ENCODE data around the gene PNMA8B.

PNMA8B gene

DNA sequence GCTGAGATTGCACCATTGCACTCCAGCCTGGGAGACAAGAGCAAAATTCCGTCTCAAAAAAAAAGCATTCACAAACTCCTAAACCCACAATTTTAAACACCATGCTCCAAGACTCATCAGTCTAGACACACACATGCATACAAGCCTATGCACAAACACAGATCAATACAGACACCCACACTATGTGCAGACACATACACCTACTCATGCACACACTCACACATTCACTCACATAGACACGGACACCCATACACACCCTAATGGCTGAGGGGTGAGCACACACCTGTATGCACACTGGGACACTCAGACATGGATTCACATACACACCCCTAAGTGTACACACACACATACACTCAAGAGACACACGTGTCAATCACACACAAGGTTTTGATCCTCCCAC lies 9.3 kb downstream of the PNMA8B start:
- DNase-seq: no peak

DNA sequence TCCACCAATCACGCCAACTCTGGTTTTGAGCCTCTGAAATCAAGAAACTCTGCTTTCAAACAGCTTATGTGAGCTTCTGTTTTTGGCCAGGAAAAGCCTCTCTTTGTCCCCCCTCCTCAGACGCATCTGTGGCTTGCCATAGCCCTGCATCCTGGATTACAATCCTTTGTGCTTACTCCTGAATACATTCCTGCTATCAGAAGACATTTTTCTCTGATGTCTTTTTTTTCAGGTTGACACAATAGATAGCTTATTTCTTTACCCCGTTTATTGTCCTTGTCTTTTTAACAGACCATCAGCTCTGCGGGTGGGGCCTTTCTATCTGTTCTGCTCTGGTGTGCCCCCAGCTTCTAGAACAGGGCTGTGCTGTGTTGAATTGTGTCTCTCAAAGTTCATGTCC lies 11.0 kb downstream of the PNMA8B start:
- DNase-seq: no peak

DNA sequence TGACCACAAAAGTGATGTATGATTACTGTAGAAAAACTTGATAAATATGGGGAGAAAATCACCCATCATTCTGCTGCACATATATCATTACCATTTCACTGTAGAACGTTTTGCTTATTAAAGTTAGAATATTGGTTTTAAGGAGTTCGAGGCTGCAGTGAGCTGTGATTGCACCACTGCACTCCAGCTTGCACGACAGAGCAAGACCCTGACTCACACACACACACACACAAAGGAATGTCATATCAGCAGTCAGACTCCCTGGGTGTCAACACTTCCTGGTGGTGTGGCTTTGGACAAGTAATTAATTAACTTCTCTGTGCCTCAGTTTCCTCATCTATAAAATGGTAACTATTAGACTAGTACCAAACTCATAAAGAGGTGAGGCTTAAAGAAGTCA lies 13.0 kb downstream of the PNMA8B start:
- DNase-seq: no peak

DNA sequence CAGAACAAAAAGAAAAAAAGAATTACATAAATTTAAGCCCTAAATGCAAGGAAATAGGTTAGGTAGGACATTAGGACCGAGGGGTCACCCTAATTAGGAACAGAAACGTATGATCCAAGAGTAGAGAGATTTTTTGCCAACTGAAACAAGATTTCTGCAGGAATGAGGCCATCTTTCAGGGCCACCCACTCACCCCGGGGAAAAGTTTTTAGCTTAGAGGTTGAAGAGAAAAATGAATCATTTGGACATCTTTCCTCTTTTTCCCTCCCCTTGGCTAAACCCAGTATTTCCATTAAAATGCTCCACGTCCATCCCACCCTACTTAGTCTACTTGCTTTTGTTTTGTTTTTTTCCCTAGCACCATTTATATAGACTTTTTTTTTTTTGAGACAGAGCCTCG lies 13.7 kb downstream of the PNMA8B start:
- no peak for DNase-seq

DNA sequence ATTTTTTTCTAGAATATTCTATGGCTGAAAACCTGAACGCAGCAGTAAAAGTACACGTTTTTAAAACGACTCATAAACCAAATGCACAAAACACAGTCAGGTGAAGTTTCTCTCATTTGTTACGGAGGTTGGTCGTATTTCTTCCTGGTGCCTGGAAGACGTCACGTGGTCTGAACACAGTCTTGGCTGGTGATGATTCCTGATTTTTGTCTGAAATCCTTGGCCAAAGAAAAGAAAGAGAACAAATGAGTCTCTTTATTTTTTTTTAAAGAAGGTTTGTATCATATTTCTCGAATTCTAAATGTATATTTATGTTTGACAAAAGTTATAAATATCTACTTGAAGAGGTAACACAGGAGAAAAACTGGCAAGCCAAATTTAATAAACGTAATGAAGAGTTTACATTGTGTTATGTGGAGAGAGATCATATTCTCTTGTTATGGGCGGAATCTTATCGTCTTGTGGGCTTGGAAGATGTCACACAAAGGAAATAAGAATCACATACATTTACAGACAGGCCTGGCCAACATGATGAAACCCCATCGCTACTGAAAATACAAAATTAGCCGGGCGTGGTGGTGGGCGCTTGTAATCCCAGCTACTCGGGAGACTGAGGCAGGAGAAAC lies 14.3 kb downstream of the PNMA8B start:
- no peak for DNase-seq

DNA sequence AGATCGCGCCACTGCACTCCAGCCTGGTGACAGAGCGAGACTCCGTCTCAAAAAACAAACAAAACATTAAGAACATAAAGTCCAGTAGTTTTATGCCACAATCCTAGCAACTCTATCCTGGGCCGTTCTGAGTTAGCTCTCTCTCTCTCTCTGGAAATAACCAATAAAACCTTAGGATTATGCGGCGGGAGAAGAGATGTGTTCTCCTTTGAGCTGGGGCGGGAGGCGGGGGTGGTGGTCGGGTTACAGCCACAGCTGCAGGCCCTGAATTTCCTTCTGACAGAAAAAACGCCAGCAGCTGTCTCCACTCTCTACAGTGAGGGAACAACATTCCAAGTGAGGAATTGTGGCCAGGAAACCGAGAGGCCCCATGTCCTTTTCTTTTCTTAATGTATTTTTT lies 15.3 kb downstream of the PNMA8B start:
- DNase-seq: no peak

DNA sequence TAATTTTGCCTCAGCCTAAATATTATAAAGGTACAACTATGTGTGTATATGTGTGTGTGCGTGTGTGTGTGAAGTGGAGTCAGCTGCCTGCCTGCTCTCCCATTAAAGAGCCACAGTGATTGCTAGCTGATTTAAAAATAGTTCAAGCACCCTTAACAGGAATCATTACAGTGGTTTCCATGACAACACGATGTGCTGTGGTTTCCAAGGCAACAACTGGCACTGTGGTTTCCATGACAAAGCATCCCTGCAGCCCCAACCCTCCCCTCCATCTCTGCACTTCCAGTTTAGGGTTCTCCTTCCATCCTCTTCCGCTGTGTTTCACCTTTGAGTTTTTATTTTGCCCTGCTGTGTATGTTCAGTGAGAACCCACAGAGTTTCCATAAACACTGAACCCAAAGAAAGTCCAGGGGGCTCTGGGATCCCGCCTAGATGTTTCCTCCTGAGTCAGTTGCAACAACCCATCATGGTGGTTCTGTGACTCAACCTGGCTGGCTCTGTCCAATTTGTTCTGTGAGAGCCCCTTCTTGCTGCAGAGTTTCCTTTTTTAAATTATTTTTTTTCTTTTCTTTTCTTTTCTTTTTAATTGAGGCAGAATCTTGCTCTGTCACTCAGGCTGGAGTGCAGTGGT lies 17.2 kb downstream of the PNMA8B start:
- peak; percentile 29 for DNase-seq

DNA sequence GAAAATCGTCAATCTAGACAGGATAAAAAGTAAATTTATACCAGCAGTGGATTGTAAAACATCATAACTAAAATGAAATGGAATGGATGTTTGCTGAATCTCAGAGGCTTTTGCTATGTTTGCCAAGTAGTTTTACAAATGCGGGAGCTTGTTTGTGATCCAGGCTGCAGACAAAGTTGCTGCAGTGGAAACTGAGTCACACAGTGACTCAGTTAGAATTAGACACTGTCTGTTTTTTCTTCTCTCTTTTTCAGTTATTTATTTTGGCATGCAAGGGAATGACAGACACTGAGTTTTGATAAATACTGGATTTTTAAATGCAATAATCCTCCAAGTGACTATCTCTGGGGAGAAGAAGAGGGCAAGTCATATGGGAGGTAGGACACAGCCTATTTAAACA lies 19.7 kb downstream of the PNMA8B start:
- no peak for DNase-seq

DNA sequence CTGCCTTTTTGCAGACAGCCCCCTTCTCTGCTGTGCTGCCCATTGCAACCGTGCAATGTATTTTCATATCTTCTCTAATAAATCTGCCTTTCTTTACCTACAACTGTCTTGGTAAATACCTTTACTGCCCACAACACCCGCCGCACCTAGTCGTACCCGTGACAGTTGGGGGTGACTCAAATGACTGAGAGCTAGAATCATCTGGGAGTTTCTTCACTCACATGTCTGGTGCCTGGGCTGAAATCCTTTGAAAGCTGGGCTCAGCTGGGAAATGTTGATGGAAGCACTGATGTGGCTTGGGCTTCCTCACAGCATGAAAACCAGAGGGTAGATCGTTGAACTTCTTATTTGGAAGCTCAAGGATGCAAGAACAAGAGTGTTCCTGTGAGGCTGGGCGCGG lies 21.5 kb downstream of the PNMA8B start:
- DNase-seq: no peak

DNA sequence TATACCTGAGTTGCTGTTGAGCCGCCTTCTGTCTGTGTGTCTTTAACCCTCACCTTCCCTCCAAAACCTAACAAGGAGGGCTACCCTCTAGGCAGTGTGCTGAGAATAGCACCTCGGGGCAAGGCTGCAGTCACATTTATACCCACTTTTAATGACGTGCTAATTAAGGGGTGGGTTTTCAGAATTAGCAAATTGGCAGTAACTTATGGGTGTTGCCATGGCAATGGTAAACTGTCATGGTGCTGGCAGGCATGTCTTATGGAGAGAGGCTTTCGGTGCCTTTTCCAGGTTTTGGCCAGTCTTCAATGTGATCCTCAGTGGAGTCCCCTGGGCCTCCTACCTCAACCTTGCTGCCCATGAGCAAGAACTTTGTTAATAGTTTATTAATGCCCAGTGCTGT lies 23.1 kb downstream of the PNMA8B start:
- DNase-seq: no peak

DNA sequence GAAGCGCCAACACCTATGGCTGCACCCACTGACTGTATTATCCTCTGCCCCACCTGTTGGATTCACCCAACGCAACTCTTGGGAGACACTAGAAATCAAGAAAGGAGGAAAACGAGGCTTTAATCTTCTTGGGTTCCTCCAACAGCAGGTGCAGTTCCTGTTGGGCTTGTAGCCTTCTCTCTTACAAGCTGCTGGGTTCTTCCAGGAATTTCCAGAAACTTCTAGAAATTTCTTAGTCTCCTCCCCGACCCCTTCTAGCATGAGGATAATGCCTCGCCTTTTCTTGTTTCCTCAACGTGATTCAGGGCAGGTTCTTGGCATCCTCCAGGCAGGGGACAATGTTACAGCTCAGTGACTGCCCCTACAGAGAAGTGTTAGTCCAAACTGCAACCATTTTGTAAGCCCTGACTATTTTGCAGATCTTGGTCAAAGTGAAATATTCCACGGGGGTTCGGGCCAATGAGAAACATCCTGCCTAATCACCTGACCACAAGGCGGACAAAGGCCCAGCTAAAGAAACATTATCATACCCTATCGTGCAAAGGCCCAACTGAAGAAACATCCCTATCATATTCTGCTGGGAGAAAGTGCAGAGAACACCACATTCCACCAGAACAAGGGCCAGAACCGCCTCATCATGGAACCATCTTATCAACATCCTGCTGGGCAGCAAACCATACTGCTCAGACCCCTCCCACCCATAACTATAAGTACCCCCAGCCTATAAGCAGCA lies 23.7 kb downstream of the PNMA8B start:
- no peak for DNase-seq

DNA sequence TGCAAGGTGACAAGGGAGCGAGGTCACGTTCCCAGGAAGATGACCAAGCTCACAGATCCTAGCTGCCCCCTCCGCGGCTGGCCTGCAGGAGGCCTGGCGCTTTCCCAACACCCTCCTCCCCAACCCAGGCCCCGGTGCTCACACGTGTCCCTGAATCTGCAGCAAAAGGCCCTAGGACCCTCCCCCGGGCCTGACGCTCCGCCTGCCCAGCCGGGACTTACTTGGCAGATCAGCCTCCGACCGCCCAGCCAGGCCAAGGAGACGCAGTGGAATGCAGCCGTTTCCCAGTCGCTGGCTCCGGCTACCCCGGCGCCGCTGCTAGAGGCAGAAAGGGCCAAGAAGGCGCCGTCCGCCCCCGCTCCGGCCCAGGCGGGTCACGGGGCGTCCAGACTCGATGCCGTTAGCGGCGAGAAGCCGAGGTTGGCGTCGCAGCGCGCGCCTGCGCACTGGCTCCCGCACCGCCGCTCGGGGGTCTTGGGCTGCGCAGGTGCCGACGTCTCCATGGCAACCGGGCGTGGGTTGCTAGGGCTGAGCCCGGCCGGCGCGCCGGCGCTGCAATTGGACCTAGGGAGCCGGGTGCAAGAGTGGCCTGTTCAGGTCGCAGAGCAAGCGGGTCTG lies 24.4 kb downstream of the PNMA8B start, which contains the start of gene PNMA8A:
PNMA8A (minus strand) TSS at position 448 of the 618 bp plus-strand sequence. CDS start 528 bp downstream, outside the sequence.
- DNase-seq: no peak

DNA sequence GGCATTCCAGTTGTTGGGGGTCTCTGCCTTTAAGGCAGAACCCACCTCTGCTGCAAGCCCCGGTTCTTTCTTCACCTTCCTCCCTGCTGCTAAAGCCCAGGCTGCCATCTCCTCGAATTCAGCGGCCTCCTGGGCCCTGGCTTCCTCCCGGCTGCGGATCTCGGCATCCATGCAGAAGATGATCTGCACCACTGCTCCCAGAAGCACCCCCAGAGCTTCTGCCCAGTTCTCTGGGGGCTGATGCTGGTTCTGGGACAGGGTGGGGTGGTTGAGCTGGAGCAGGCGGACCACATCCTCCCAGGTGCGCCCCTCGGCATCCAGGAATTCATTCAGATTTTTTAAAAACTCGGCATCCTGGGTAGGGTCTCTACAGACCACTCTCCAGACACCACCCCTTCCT lies 25.3 kb downstream of the PNMA8B start:
- DNase-seq: no peak

DNA sequence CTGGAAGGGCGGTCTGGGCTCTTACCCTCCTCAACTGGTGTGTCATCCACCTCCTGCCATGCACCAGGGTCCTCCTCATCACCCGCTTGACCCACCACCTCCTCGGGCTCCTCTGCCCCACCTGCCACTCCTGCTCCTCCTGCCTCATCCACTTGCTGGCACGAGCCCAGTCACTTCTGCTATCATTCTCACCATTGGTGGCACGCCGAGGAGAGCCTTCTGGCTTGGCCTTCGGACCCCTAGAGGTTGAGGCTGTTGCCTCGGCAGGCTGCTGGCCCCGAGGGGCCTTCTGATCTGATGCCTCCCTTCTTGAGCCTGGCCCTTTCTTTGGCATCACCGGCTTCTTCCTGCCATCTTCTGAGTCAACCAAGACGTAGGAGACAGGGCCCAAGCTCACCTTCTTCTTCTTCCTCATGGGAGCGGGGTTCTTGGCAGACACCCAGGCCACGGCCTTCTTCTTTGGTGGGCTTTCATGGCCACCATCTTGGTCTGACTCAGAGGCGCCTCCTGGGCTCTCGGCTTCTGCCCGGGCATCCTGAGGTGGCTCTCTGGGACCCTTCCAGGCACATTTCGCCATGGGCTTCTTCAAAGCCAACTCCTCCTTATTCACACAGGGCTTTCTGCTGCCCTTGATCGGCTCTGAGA lies 26.0 kb downstream of the PNMA8B start:
- DNase-seq: no peak

DNA sequence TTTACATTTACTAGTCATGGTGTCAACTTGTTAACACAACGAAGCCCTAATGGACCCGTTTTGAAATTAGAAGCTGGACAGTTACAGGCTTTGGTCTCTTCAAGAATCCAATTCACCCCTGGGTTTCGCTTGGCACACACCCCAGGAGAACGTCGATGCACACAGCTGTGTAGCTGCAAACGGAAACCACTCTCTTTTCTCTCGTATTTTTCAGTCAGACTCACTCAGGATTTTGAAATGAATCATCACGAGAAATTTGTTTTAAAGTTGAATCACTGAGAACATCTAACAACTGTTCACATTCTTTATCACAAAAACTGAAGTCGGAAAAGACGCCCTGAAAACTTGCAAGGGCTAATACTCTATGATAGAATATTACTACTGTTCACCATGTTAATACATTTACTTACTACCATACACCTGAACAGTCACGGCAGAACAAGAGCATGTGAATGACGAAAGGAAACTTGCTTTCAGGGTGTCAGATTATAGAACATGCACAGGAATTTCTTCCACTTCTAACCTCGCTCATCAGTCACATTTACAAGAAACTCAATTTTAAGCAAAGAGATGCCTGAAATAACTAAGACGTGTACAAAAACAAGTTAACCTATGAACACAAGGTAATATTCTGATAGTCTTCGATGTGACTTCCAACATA lies 29.0 kb downstream of the PNMA8B start:
- no peak for DNase-seq

DNA sequence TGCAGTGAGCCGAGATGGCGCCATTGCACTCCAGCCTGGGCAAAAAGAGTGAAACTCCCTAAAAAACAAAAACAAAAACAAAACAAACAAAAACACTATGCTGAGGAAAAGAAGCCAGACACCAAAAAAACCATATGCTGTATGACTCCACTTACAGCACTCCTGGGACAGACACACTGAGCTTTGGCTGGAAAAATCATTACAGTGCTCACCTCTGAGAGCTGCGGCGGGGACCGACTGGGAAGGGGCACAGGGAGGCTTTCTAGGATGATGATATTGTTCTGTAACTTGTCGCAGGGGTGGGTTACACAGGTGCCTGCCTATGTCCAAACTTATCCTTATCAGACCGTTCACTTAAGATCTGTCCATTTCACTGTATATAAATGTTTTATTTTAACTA lies 32.2 kb downstream of the PNMA8B start:
- no peak for DNase-seq

DNA sequence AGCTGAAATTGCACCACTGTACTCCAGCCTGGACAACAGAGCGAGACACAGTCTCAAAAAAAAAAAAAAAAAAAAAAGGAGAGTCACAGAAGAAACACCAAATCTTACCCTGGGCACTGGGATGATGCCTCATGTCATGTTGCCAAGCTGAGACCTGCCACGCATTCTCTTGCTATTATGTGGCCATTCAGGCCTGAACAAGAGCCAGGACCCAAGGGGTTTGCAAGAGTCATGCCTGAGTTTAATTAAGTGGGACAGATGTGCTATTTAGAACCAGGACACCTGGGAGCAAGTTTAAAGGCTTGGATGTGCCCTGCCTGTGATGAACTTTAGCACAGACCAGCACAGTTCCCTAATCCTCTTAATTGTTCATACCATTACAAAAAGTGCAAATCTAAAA lies 34.1 kb downstream of the PNMA8B start:
- DNase-seq: no peak

DNA sequence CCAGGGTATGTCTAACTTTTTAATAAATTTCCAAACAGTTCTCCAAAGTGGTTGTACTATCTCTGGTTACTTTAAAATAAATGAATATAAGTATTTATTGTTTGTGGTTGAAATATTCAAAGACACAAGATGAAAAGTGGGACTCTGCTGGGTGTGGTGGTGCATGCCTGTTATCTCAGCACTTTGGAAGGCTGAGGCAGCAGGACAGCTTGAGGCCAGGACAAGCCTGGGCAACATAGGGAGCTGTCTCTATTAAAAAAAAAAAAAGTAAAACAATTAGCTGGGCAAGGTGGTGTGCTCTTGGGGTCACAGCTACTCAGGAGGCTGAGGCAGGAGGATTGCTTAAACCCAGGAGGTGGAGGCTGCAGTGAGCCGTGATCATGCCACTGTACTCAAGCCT lies 34.7 kb downstream of the PNMA8B start:
- no peak for DNase-seq

DNA sequence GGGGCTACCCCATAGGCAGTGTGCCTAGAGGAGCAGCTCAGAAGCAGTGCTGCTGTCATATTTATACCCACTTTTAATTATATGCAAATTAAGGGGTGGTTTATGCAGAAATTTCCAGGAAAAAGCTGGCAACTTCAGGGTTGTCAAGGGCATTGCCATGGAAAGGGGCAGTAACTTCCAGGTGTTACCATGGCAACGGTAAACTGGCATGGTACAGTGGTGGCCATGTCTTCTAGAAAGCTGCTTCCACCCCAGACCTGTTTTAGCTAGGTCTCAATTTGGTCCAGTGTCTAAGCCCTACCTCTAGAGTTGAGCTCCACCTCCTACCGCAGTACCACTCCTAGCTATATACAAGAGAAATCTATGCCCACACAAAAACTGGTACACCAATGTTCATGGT lies 35.6 kb downstream of the PNMA8B start:
- DNase-seq: no peak

DNA sequence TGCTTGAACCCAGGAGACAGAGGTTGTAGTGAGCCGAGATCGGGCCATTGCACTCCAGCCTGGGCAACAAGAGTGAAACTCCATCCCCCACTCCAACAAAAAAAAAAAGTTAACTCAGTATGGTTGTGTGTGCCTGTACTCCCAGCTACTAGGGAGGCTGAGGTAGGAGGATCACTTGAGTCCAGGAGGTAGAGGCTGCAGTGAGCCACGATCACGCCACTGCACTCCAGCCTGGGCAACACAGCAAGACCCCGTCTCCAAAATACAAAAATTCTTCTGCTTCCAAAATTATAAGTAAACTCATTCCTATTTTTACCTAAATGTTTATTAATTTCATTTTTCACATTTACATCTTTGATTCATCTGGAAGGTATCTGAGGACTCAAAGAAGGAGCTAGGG lies 38.7 kb downstream of the PNMA8B start:
- no peak for DNase-seq

DNA sequence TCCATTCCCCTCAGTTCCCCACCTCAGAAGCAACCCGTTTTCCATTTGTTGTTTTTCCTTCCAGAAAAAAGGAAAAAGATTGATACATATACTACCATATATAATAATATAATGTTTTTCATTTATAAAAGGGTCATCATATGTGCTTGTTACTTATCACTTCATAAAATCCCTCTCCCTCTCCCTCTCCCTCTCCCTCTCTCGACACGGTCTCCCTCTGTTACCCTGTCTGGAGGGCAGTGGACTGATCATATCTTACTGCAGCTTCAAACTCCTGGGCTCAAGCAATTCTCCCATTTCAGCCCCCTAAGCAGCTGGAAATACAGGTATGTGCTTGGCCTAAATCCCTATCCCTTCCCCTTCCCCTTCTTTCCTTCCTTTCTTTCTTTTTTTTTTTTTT lies 41.4 kb downstream of the PNMA8B start:
- DNase-seq: no peak

DNA sequence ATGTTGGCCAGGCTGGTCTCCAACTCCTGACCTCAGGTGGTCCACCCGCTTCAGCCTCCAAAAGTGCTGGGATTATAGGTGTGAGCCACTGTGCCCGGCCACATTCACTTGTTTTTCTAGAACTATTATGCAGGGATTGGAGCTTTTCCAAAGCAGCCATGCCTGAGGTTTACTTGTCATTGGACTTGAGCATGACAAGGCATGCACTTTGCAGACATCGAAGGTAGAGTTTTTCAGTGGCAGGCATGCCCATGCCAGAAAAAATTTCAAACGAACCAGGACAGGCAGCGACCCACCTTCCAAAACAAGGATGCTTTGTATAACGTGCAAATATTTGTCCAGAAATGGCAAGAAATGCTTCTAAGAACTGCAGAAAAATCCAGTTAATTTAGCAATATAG lies 42.0 kb downstream of the PNMA8B start:
- no peak for DNase-seq

DNA sequence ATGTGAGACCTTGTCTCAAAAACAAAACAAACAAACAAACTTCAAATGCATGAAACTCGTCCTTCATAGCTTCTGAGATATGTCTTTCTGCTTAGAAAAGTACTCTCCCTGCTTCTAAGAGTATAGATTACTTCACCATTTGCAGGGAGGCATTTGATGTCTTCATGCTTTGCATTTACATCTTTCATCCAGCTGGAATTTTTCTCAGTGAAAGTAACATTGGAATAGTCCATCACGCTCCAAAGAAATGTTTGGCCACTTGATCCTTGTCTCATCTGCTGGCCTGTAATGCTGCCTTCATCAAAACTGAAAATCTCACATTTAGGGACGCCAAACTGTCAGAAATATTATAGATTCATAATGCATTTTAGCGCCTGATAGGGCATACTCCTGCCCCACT lies 43.5 kb downstream of the PNMA8B start:
- no peak for DNase-seq
